ENCODE data around the gene CNOT3. TPM values are rescaled to one million over a fixed set of nuclear protein-coding genes. Genes with fewer than 3 reads are reported as not detected.

CNOT3 gene
- total and polyA plus RNA-seq, 9 donors = 8.3 to 51.1 (median 36.0) TPM

DNA sequence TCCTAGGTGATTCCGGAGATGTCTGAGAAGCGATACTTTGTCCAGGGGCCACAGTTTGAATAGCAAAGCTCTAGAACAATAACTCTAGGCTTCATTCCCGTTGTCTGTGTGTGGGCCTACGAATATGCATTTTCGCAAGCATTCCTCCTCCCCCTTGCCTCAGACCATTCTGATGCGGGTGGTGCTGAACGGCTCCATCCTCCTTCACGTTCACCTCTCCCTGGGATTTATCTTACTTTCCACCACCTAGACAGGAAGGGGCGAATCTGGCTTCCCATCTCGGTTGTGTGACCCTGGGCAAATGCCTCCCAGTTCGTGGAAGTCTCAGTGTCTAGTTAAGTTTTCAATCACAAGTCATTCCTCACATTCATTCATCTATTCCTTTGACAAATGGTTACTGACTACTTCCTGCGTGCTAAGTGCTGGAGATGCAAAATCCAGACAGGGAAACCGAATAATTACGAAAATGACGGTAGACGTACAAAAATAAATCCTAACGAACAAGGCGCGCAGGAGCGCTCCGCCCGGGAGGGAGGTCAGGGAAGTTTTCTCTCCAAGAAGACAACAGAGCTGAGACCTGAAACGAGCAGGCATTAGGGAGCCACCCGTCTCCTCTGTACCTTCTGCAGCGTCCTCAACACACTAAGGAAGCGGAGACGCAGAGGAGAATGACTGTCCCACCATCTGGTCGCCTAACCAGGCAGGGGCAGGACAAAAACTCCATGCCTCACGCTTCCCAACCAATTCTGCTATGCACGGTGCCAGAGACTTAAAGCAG lies 1.3 kb upstream of the CNOT3 start:
- H3K27me3 ChIP-seq (ENCODE audit: control insufficient read depth, insufficient read depth, low read length) = no peaks in the 10 kb centered on the region
- peaks cover 24% of the 10 kb centered on the region for H3K36me3 ChIP-seq (ENCODE audit: control insufficient read depth, insufficient read depth, low read length)
- H3K4me3 ChIP-seq (ENCODE audit: low read length) = peak overlapping the region; percentile 48
- H3K4me1 ChIP-seq (ENCODE audit: control insufficient read depth, insufficient read depth, low read length) = peaks cover 23% of the 10 kb centered on the region
- DNase-seq = no peak
- no peaks in the 10 kb centered on the region for H3K9me3 ChIP-seq (replicated peaks; ENCODE audit: control insufficient read depth, low read depth, low read length)
- H3K27ac ChIP-seq (ENCODE audit: low read length) = peak overlapping the region; percentile 68
- WGBS (ENCODE audit: insufficient coverage) = 2% methylated on average over 14 of the region's 30 CpGs

DNA sequence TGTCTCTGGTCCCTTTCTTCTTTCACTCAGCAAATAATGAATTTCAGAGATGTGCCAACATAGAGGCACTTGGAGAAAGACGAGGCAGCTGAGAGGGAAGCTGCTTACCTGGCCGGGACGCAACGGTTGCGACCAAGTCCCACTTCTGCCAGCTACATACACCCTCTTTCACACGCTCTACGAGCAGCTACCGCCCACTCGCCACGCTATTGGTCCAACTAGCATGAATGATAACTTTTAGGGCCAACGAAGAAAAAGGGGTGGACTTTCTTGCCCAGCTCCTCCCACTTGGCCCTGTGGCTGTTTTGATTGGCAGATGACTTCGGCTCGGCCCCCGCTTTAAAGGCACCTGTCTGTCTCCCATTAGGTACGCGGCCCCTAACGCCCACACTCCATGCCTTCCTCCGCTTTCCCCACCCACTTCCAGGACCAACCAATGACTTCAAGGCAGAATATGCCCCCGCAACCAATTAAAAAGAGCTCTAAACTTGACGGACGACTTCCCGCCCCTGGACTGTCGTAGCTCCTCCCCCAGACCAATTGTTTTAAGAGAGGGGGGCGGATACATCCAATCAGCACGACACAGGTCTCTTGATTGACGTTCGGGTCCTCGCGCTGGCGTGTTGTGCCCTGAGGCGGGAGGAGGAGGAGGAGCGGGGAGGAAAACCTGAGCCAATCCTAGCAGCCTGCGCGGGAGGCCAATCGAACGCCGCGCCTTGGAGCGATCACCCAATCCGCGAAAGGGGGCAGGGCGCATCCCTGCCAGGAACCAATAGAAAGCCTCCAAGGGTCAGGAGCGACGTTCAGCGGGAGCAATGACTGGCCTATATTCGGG lies 481 bp upstream of the CNOT3 start:
- H3K27me3 ChIP-seq (ENCODE audit: control insufficient read depth, insufficient read depth, low read length) = no peaks in the 10 kb centered on the region
- peak; percentile 100 for DNase-seq
- H3K9me3 ChIP-seq (replicated peaks; ENCODE audit: control insufficient read depth, low read depth, low read length) = no peaks in the 10 kb centered on the region
- peaks cover 23% of the 10 kb centered on the region for H3K4me1 ChIP-seq (ENCODE audit: control insufficient read depth, insufficient read depth, low read length)
- peaks cover 25% of the 10 kb centered on the region for H3K36me3 ChIP-seq (ENCODE audit: control insufficient read depth, insufficient read depth, low read length)
- H3K4me3 ChIP-seq (ENCODE audit: low read length) = peak overlapping the region; percentile 91
- peak overlapping the region; percentile 68 for H3K27ac ChIP-seq (ENCODE audit: low read length)
- WGBS (ENCODE audit: insufficient coverage) = 0% methylated on average over 28 of the region's 46 CpGs

DNA sequence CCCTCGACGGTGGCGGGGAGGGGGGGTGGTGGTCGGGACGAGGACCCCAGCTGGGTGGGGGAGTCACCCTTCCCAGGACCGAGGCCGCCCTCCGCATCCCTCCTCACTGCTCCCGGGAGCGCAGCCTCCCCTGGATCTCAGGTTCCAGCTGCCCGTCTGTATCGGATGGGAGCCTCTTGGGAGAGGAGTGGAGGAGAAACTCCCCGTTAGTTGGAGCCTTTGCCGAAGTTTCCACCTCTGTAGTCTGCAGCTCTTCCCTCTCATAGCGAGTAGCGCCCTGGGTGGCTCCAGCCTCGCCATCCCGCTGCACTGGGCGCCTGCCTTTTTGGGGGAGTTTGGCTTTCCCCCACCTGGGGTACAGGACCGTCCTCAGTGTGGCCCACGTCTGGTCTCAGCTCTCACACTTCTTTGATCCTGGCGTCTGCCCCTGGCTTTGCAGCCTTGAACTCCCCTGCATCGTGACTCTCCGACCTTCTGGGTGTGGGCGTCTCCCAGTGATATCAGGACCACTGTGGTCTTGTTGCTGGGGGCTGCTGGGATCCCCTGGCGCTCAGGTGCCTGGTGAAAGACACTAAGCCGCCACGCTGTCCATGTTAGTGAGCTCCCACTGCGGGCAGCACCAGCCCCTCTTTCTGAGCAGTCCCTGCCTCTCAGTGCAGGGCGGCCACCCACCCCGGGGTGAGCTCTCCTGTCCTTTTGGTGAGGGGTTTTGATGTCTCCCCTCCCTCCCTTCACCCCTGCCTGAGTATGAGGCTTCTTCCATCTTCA lies 1.1 kb downstream of the CNOT3 start:
- Histone ChIP-seq H3K36me3 (ENCODE audit: control insufficient read depth, insufficient read depth, low read length) (peaks cover 41% of the 10 kb centered on the region), H3K4me1 (ENCODE audit: control insufficient read depth, insufficient read depth, low read length) (peaks cover 23% of the 10 kb centered on the region), H3K4me3 (ENCODE audit: low read length) (peak overlapping the region; percentile 91), H3K9me3 (replicated peaks; ENCODE audit: control insufficient read depth, low read depth, low read length) (no peaks in the 10 kb centered on the region), H3K27me3 (ENCODE audit: control insufficient read depth, insufficient read depth, low read length) (no peaks in the 10 kb centered on the region), H3K27ac (ENCODE audit: low read length) (no peak overlapping the region)
- DNase-seq = no peak
- WGBS (ENCODE audit: insufficient coverage) = 17% methylated on average over 13 of the region's 31 CpGs

DNA sequence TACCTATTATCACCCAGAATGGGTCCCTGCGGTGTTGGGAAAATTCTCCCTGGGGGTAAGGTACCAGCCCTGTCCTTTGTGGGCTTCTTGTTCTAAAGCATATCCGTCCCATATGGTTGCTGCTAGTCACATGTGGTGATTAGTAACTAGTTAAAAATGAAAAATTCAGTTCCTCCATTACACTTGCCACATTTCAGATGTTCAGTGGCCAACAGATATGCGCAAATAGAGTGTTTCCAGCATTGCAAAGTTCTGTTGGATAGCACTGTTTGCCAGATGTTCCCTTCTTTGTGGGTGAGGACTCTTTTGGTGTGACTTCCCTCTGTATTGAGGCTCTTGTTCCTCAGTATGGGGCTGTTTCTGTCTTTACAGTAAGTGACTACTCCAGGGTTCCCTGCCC lies 3.8 kb downstream of the CNOT3 start:
- Histone ChIP-seq H3K27me3 (ENCODE audit: control insufficient read depth, insufficient read depth, low read length) (no peaks in the 10 kb centered on the region), H3K27ac (ENCODE audit: low read length) (no peak overlapping the region), H3K4me1 (ENCODE audit: control insufficient read depth, insufficient read depth, low read length) (peaks cover 16% of the 10 kb centered on the region), H3K4me3 (ENCODE audit: low read length) (no peak overlapping the region), H3K36me3 (ENCODE audit: control insufficient read depth, insufficient read depth, low read length) (peaks cover 68% of the 10 kb centered on the region), H3K9me3 (replicated peaks; ENCODE audit: control insufficient read depth, low read depth, low read length) (no peaks in the 10 kb centered on the region)
- no CpG with 5 or more reads among the region's 3 CpGs for WGBS (ENCODE audit: insufficient coverage)
- DNase-seq = no peak

DNA sequence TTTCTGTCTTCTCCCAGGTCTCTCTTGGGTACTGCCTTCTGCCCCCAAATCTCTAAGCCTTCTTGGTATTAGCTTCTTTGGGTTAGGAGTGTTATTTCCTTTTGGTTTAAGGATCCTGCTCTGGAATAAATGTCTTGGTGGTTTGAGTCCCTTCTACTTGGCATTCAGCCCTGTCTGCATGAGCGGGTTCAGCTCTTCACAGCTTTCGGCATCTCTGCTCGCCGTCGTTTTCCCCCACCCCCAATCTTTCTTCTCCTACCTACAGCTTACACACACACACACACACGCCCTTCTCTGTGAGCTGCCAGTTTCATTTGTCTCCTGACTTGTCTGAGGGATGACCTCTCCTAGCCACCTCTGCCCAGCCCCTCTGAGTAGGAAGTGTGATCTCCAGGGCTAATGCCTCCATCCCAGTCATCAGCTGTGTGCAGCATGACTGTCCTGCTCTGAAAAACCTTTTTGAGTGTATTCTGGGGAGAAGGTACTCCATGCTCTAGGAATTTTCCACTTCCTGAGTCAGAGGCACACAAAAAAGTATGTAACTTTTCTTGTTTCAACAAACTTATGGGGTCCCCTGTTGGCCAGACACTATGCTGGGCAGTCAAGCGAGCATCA lies 4.7 kb downstream of the CNOT3 start:
- peaks cover 77% of the 10 kb centered on the region for H3K36me3 ChIP-seq (ENCODE audit: control insufficient read depth, insufficient read depth, low read length)
- peaks cover 13% of the 10 kb centered on the region for H3K4me1 ChIP-seq (ENCODE audit: control insufficient read depth, insufficient read depth, low read length)

DNA sequence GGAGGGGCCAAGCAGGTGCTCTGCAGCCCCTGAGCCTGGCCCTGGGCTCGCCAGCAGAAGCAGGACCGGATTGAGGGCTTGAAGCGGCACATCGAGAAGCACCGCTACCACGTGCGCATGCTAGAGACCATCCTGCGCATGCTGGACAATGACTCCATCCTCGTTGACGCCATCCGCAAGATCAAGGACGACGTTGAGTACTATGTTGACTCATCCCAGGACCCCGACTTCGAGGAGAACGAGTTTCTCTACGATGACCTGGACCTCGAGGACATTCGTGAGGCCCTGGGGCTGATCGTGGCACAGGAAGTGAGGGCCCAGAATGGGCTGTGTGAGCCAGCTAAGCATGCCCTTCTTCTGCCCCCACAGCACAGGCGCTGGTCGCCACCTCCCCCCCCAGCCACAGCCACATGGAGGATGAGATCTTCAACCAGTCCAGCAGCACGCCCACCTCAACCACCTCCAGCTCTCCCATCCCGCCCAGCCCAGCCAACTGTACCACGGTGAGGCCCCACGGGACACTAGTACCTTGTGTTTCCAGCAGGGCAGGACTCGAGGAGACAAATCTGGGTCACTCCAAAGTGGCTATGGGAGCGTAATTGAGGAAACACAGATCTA lies 8.1 kb downstream of the CNOT3 start:
- DNase-seq = no peak
- H3K4me3 ChIP-seq (ENCODE audit: low read length) = no peak overlapping the region
- no peaks in the 10 kb centered on the region for H3K9me3 ChIP-seq (replicated peaks; ENCODE audit: control insufficient read depth, low read depth, low read length)
- H3K27me3 ChIP-seq (ENCODE audit: control insufficient read depth, insufficient read depth, low read length) = no peaks in the 10 kb centered on the region
- no peaks in the 10 kb centered on the region for H3K4me1 ChIP-seq (ENCODE audit: control insufficient read depth, insufficient read depth, low read length)
- H3K27ac ChIP-seq (ENCODE audit: low read length) = no peak overlapping the region
- H3K36me3 ChIP-seq (ENCODE audit: control insufficient read depth, insufficient read depth, low read length) = peaks cover 99% of the 10 kb centered on the region
- 93% methylated on average over 28 of the region's 28 CpGs for WGBS (ENCODE audit: insufficient coverage)

More for the DNA sequence above, 4.7 kb downstream of the CNOT3 start:
- Histone ChIP-seq H3K27me3 (ENCODE audit: control insufficient read depth, insufficient read depth, low read length) (no peaks in the 10 kb centered on the region), H3K27ac (ENCODE audit: low read length) (no peak overlapping the region), H3K4me3 (ENCODE audit: low read length) (no peak overlapping the region), H3K9me3 (replicated peaks; ENCODE audit: control insufficient read depth, low read depth, low read length) (no peaks in the 10 kb centered on the region)
- WGBS (ENCODE audit: insufficient coverage) = 84% methylated on average over 2 of the region's 7 CpGs
- DNase-seq = no peak

DNA sequence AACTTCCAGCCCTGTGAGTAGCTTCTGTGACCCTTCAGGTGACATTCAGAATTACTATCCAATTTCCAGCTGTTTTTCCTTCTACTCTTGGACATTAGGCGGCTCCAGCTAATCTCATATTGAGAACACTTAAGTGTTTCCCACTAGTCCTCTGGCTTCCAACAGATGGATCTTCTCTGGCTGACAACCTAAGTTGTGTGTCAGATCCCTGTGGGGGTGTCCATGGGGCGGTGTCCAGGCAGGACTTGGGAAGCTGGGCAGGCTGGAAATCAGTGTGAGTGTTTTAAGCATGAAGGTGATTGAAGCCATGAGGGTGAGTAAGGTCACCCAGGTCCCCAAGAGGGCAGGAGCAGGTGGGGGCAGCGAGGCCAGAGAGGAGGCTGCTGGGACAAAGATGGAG lies 10.1 kb downstream of the CNOT3 start:
- DNase-seq = no peak
- Histone ChIP-seq H3K4me1 (ENCODE audit: control insufficient read depth, insufficient read depth, low read length) (no peaks in the 10 kb centered on the region), H3K36me3 (ENCODE audit: control insufficient read depth, insufficient read depth, low read length) (peaks cover 98% of the 10 kb centered on the region), H3K27me3 (ENCODE audit: control insufficient read depth, insufficient read depth, low read length) (no peaks in the 10 kb centered on the region), H3K4me3 (ENCODE audit: low read length) (no peak overlapping the region), H3K9me3 (replicated peaks; ENCODE audit: control insufficient read depth, low read depth, low read length) (no peaks in the 10 kb centered on the region), H3K27ac (ENCODE audit: low read length) (no peak overlapping the region)
- 67% methylated on average over 1 of the region's 3 CpGs for WGBS (ENCODE audit: insufficient coverage)

DNA sequence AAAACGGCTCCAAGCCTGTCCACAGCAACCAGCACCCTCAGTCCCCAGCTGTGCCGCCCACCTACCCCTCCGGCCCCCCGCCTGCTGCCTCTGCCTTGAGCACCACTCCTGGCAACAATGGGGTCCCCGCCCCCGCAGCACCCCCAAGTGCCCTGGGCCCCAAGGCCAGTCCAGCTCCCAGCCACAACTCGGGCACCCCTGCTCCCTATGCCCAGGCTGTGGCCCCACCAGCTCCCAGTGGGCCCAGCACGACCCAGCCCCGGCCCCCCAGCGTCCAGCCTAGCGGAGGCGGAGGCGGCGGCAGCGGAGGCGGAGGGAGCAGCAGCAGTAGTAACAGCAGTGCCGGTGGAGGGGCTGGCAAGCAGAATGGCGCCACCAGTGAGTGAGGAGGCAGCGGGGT lies 10.6 kb downstream of the CNOT3 start:
- DNase-seq = no peak
- WGBS (ENCODE audit: insufficient coverage) = 81% methylated on average over 12 of the region's 19 CpGs
- Histone ChIP-seq H3K27me3 (ENCODE audit: control insufficient read depth, insufficient read depth, low read length) (no peaks in the 10 kb centered on the region), H3K4me1 (ENCODE audit: control insufficient read depth, insufficient read depth, low read length) (no peaks in the 10 kb centered on the region), H3K9me3 (replicated peaks; ENCODE audit: control insufficient read depth, low read depth, low read length) (no peaks in the 10 kb centered on the region), H3K27ac (ENCODE audit: low read length) (no peak overlapping the region), H3K36me3 (ENCODE audit: control insufficient read depth, insufficient read depth, low read length) (peaks cover 98% of the 10 kb centered on the region), H3K4me3 (ENCODE audit: low read length) (no peak overlapping the region)

DNA sequence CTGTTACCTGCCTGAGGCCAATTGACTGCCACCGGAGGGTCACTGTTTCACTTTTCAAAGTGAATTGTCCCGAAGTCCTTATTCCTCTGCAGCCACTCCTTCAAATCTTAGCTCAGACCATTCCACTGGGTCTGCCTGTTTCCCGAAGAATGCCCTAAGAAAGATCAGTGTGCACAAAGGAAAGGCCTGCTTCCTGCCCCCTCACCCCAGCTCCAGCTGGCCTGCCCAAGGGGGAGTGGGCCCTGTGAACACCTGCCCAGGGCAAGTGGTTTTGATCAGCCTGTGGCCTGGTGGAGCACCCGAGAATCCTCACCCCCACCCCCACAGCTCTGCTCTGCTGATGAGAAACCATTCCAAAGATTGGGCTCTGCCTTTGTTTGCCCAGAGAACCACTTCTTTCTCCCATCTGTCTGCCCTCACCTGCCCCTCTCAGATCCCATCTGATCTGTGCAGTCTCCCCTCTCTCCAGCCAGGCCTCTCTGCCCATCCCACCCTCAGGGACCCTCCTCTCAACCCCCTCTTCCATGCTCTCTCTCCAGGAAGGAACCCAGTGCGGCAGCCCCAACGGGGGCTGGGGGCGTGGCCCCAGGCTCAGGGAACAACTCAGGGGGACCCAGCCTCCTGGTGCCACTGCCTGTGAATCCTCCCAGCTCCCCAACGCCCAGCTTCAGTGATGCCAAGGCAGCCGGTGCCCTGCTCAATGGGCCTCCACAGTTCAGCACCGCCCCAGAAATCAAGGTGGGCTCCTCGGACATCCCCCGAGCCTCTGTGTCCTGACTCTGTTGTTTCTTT lies 11.7 kb downstream of the CNOT3 start:
- Histone ChIP-seq H3K27me3 (ENCODE audit: control insufficient read depth, insufficient read depth, low read length) (no peaks in the 10 kb centered on the region), H3K27ac (ENCODE audit: low read length) (peak overlapping the region; percentile 29), H3K36me3 (ENCODE audit: control insufficient read depth, insufficient read depth, low read length) (peaks cover 98% of the 10 kb centered on the region), H3K4me1 (ENCODE audit: control insufficient read depth, insufficient read depth, low read length) (no peaks in the 10 kb centered on the region), H3K4me3 (ENCODE audit: low read length) (no peak overlapping the region), H3K9me3 (replicated peaks; ENCODE audit: control insufficient read depth, low read depth, low read length) (no peaks in the 10 kb centered on the region)
- no peak for DNase-seq
- WGBS (ENCODE audit: insufficient coverage) = 88% methylated on average over 11 of the region's 12 CpGs
